HepG2 (cell line): ENCODE measurements around the gene DIPK1B.

Source experiments
- RBM39 ChIP-seq: fragments of 200-400 bp; formaldehyde crosslinking; IDR thresholded peaks from one replicate; pipeline ENCODE4 v1.6.1; 2018; ENCODE audit warnings: antibody characterized with exemption, mild to moderate bottlenecking, low read depth, low read length; ENCODE audit not compliant: poor library complexity, severe bottlenecking
- YEATS4 ChIP-seq: sonication (generic); formaldehyde crosslinking; IDR thresholded peaks from 2 replicates; pipeline ENCODE4 v1.4.0; 2020; ENCODE audit warnings: missing genetic modification reagents, borderline replicate concordance
- ZNF740 ChIP-seq: sonication (generic); formaldehyde crosslinking; IDR thresholded peaks from 2 replicates; pipeline ENCODE4 v1.4.0; 2020; ENCODE audit warnings: missing genetic modification reagents
- TF ChIP-seq, protein P1 (sequence below): sonication (generic); formaldehyde crosslinking; IDR thresholded peaks from 2 replicates; pipeline ENCODE4 v1.4.0; 2020; ENCODE audit warnings: missing genetic modification reagents

- TF ChIP-seq RBM39 (no peak), ZNF740 (CRISPR knock-in tag) (no peak), YEATS4 (CRISPR knock-in tag) (no peak)
- TF ChIP-seq, protein P1, sequence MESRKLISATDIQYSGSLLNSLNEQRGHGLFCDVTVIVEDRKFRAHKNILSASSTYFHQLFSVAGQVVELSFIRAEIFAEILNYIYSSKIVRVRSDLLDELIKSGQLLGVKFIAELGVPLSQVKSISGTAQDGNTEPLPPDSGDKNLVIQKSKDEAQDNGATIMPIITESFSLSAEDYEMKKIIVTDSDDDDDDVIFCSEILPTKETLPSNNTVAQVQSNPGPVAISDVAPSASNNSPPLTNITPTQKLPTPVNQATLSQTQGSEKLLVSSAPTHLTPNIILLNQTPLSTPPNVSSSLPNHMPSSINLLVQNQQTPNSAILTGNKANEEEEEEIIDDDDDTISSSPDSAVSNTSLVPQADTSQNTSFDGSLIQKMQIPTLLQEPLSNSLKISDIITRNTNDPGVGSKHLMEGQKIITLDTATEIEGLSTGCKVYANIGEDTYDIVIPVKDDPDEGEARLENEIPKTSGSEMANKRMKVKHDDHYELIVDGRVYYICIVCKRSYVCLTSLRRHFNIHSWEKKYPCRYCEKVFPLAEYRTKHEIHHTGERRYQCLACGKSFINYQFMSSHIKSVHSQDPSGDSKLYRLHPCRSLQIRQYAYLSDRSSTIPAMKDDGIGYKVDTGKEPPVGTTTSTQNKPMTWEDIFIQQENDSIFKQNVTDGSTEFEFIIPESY (CRISPR knock-in tag), result no peak
Measured at GRCh38 chr9:136689108-136689460, 23.3 kb upstream of the DIPK1B start.
